ENCODE results near the gene DAG1. TPM values are rescaled to one million over a fixed set of nuclear protein-coding genes. Genes with fewer than 3 reads are reported as not detected.

Gene DAG1
- total RNA-seq, 1 experiment from 2014 or later, result 111 TPM

- Histone ChIP-seq H3K4me3 (ENCODE audit: low read length) (no peak overlapping the region), H4K20me1 (ENCODE audit: low read length) (no peaks in the 10 kb centered on the region), H3K27ac (ENCODE audit: low read length) (no peak overlapping the region), H3K9ac (ENCODE audit: low read length) (no peak overlapping the region), H2AFZ (ENCODE audit: low read length) (no peak overlapping the region), H3K79me2 (ENCODE audit: low read length) (no peaks in the 10 kb centered on the region), H3K9me2 (replicated peaks; ENCODE audit: low read length) (no peaks in the 10 kb centered on the region), H3K27me3 (ENCODE audit: low read length) (no peaks in the 10 kb centered on the region), H3K4me1 (ENCODE audit: insufficient read depth, low read length) (no peaks in the 10 kb centered on the region), H3K4me2 (ENCODE audit: low read length) (no peak overlapping the region), H3K9me3 (ENCODE audit: low read length) (no peaks in the 10 kb centered on the region), H3F3A (ENCODE audit: low read length, unreplicated experiment) (no peaks in the 10 kb centered on the region), H3K36me3 (ENCODE audit: low read depth, low read length) (peaks cover 19% of the 10 kb centered on the region)
- ChIA-PET CTCF (no interaction called here), POLR2A (ENCODE audit: unreplicated experiment) (no interaction called here)
- TF ChIP-seq EZH2phosphoT487 (IDR thresholded peaks at IDR 0.05; ENCODE audit: borderline replicate concordance, low read length), result no peak
- TF ChIP-seq EZH2 (IDR thresholded peaks at IDR 0.05; ENCODE audit: low read length, unreplicated experiment), result no peak
- no peak for TF ChIP-seq CTCF (conservative IDR thresholded peaks at IDR 0.05; ENCODE audit: low read depth, low read length)
- BruUV-seq (replicated peaks), result no TSS peak
- DNase-seq (no peak), ATAC-seq (no peak)
- intact Hi-C loops (cut with micrococcal nuclease), result no loop called here
Measured at GRCh38 chr3:49531218-49531617, 61.2 kb downstream of the DAG1 start.

GRCh38 chr3:49531715-49532114, 61.6 kb downstream of the DAG1 start:
- no peak overlapping the region for H3K9ac ChIP-seq (ENCODE audit: low read length)
- H3K4me3 ChIP-seq (ENCODE audit: low read length), result no peak overlapping the region
- H3K4me1 ChIP-seq (ENCODE audit: insufficient read depth, low read length), result no peaks in the 10 kb centered on the region
- no peaks in the 10 kb centered on the region for H3K9me3 ChIP-seq (ENCODE audit: low read length)
- H2AFZ ChIP-seq (ENCODE audit: low read length), result no peak overlapping the region
- intact Hi-C loops (cut with micrococcal nuclease), result no loop called here
- H3K9me2 ChIP-seq (replicated peaks; ENCODE audit: low read length), result no peaks in the 10 kb centered on the region
- no peak overlapping the region for H3K4me2 ChIP-seq (ENCODE audit: low read length)
- no peak overlapping the region for H3K27ac ChIP-seq (ENCODE audit: low read length)
- H3K36me3 ChIP-seq (ENCODE audit: low read depth, low read length), result peaks cover 19% of the 10 kb centered on the region
- no TSS peak for BruUV-seq (replicated peaks)
- no peaks in the 10 kb centered on the region for H3F3A ChIP-seq (ENCODE audit: low read length, unreplicated experiment)
- no peak for TF ChIP-seq EZH2 (IDR thresholded peaks at IDR 0.05; ENCODE audit: low read length, unreplicated experiment)
- no peak for TF ChIP-seq CTCF (conservative IDR thresholded peaks at IDR 0.05; ENCODE audit: low read depth, low read length)
- no peak for TF ChIP-seq EZH2phosphoT487 (IDR thresholded peaks at IDR 0.05; ENCODE audit: borderline replicate concordance, low read length)
- ChIA-PET POLR2A (ENCODE audit: unreplicated experiment) (no interaction called here), CTCF (no interaction called here)
- H4K20me1 ChIP-seq (ENCODE audit: low read length), result no peaks in the 10 kb centered on the region
- H3K27me3 ChIP-seq (ENCODE audit: low read length), result no peaks in the 10 kb centered on the region
- DNase-seq (no peak), ATAC-seq (no peak)
- no peaks in the 10 kb centered on the region for H3K79me2 ChIP-seq (ENCODE audit: low read length)

- H3K4me1 ChIP-seq (ENCODE audit: insufficient read depth, low read length), result no peaks in the 10 kb centered on the region
- H2AFZ ChIP-seq (ENCODE audit: low read length), result no peak overlapping the region
- DNase-seq (no peak), ATAC-seq (no peak)
- H3K27me3 ChIP-seq (ENCODE audit: low read length), result no peaks in the 10 kb centered on the region
- ChIA-PET CTCF (no interaction called here), POLR2A (ENCODE audit: unreplicated experiment) (no interaction called here)
- H3K9me3 ChIP-seq (ENCODE audit: low read length), result no peaks in the 10 kb centered on the region
- no peaks in the 10 kb centered on the region for H3K9me2 ChIP-seq (replicated peaks; ENCODE audit: low read length)
- no peak overlapping the region for H3K27ac ChIP-seq (ENCODE audit: low read length)
- peaks cover 19% of the 10 kb centered on the region for H3K36me3 ChIP-seq (ENCODE audit: low read depth, low read length)
- BruUV-seq (replicated peaks), result no TSS peak
- H3F3A ChIP-seq (ENCODE audit: low read length, unreplicated experiment), result no peaks in the 10 kb centered on the region
- no peaks in the 10 kb centered on the region for H3K79me2 ChIP-seq (ENCODE audit: low read length)
- TF ChIP-seq CTCF (conservative IDR thresholded peaks at IDR 0.05; ENCODE audit: low read depth, low read length) (no peak), EZH2 (IDR thresholded peaks at IDR 0.05; ENCODE audit: low read length, unreplicated experiment) (no peak), EZH2phosphoT487 (IDR thresholded peaks at IDR 0.05; ENCODE audit: borderline replicate concordance, low read length) (no peak)
- H3K4me3 ChIP-seq (ENCODE audit: low read length), result no peak overlapping the region
- H3K9ac ChIP-seq (ENCODE audit: low read length), result no peak overlapping the region
- no peak overlapping the region for H3K4me2 ChIP-seq (ENCODE audit: low read length)
- intact Hi-C loops (cut with micrococcal nuclease), result no loop called here
- no peaks in the 10 kb centered on the region for H4K20me1 ChIP-seq (ENCODE audit: low read length)
Measured at GRCh38 chr3:49533031-49533430, 63.0 kb downstream of the DAG1 start.

Data from PC-3 (cell line).